ENCODE data around the gene FAM240A. TPM values are rescaled to one million over a fixed set of nuclear protein-coding genes. Genes with fewer than 3 reads are reported as not detected.

The FAM240A gene
- total RNA-seq, 2 donors from 2014 or later, result 0.32 TPM; not detected in 1

GRCh38 chr3:46619845-46620778 is 7.8 kb downstream of the FAM240A start:
- Histone ChIP-seq H3K4me3 (no peak overlapping the region), H3K27me3 (replicated peaks; ENCODE audit: insufficient read depth) (peaks cover 3% of the 10 kb centered on the region), H3K27ac (no peak overlapping the region), H3K36me3 (no peaks in the 10 kb centered on the region), H3K4me1 (replicated peaks) (peaks cover 3% of the 10 kb centered on the region), H3K9me3 (no peaks in the 10 kb centered on the region)
- 66% methylated on average over 8 of the region's 8 CpGs for WGBS
- intact Hi-C loops (cut with DNase I), result no loop called here
- TF ChIP-seq POLR2A (IDR thresholded peaks at IDR 0.05) (no peak), POLR2AphosphoS5 (IDR thresholded peaks at IDR 0.05) (no peak), CTCF (IDR thresholded peaks at IDR 0.05) (no peak)
- no peak for DNase-seq (ENCODE audit: low spot score)

- TF ChIP-seq POLR2AphosphoS5 (IDR thresholded peaks at IDR 0.05), result no peak
- H3K36me3 ChIP-seq, result no peaks in the 10 kb centered on the region
- H3K4me1 ChIP-seq (replicated peaks), result peaks cover 3% of the 10 kb centered on the region
- no peak overlapping the region for H3K27ac ChIP-seq
- no peaks in the 10 kb centered on the region for H3K9me3 ChIP-seq
- WGBS, result 50% methylated on average over 2 of the region's 2 CpGs
- H3K4me3 ChIP-seq, result no peak overlapping the region
- intact Hi-C loops (cut with DNase I), result no loop called here
- DNase-seq (ENCODE audit: low spot score), result no peak
- H3K27me3 ChIP-seq (replicated peaks; ENCODE audit: insufficient read depth), result no peaks in the 10 kb centered on the region
Measured at GRCh38 chr3:46624533-46624932, 12.2 kb downstream of the FAM240A start.

GRCh38 chr3:46624975-46625490 is 12.7 kb downstream of the FAM240A start:
- Histone ChIP-seq H3K4me3 (no peak overlapping the region), H3K9me3 (no peaks in the 10 kb centered on the region), H3K27me3 (replicated peaks; ENCODE audit: insufficient read depth) (no peaks in the 10 kb centered on the region), H3K36me3 (no peaks in the 10 kb centered on the region), H3K27ac (no peak overlapping the region), H3K4me1 (replicated peaks) (peaks cover 3% of the 10 kb centered on the region)
- intact Hi-C loops (cut with DNase I), result loop anchor here (5.0 kb wide), 1 partner anchor 58 kb away; the partner anchor contains the start of gene LRRC2
- TF ChIP-seq POLR2AphosphoS5 (IDR thresholded peaks at IDR 0.05) (no peak), POLR2A (IDR thresholded peaks at IDR 0.05) (no peak), CTCF (IDR thresholded peaks at IDR 0.05) (no peak)
- 72% methylated on average over 3 of the region's 3 CpGs for whole genome bisulfite sequencing
- no peak for DNase-seq (ENCODE audit: low spot score)

- Histone ChIP-seq H3K27me3 (replicated peaks; ENCODE audit: insufficient read depth) (no peaks in the 10 kb centered on the region), H3K9me3 (no peaks in the 10 kb centered on the region), H3K4me3 (no peak overlapping the region), H3K4me1 (replicated peaks) (peaks cover 3% of the 10 kb centered on the region), H3K36me3 (no peaks in the 10 kb centered on the region), H3K27ac (no peak overlapping the region)
- 47% methylated on average over 4 of the region's 4 CpGs for WGBS
- TF ChIP-seq POLR2AphosphoS5 (IDR thresholded peaks at IDR 0.05) (no peak), POLR2A (IDR thresholded peaks at IDR 0.05) (no peak), CTCF (IDR thresholded peaks at IDR 0.05) (no peak)
- no peak for DNase-seq (ENCODE audit: low spot score)
- intact Hi-C loops (cut with DNase I), result loop anchor here (5.0 kb wide), 1 partner anchor 59 kb away; the partner anchor contains the start of gene LRRC2
Measured at GRCh38 chr3:46626039-46626438, 13.7 kb downstream of the FAM240A start.

GRCh38 chr3:46627078-46627477 is 14.8 kb downstream of the FAM240A start:
- Histone ChIP-seq H3K27ac (no peak overlapping the region), H3K27me3 (replicated peaks; ENCODE audit: insufficient read depth) (no peaks in the 10 kb centered on the region), H3K4me1 (replicated peaks) (no peaks in the 10 kb centered on the region), H3K4me3 (no peak overlapping the region), H3K36me3 (no peaks in the 10 kb centered on the region), H3K9me3 (no peaks in the 10 kb centered on the region)
- intact Hi-C loops (cut with DNase I), result loop anchor here (5.0 kb wide), 1 partner anchor 60 kb away; the partner anchor contains the start of gene LRRC2
- 89% methylated on average over 1 of the region's 1 CpG for WGBS
- TF ChIP-seq POLR2A (IDR thresholded peaks at IDR 0.05) (no peak), POLR2AphosphoS5 (IDR thresholded peaks at IDR 0.05) (no peak), CTCF (IDR thresholded peaks at IDR 0.05) (no peak)
- DNase-seq (ENCODE audit: low spot score), result no peak

Measured in prostate gland (tissue), 2 donors.